Gastrocnemius medialis (tissue), 4 donors: ENCODE data around the gene MELTF.
A peak's percentile ranks its signal among the peaks of the same experiment; 100 is the strongest.

Experiments
- POLR2A ChIP-seq, 2 donors: fragments of 450-650 bp; IDR thresholded peaks; one replicate each; pipeline ENCODE4 v1.6.1; 2017; ENCODE audit warnings: antibody characterized with exemption in 2 of 2, mild to moderate bottlenecking in 2 of 2, moderate library complexity in 2 of 2
- TF ChIP-seq, protein P1 (sequence below), 5 experiments: fragments of 450-650 bp in 3 of 5; fragments of 200-600 bp in 2 of 5; sonication (generic) in 2 of 5; IDR thresholded peaks in 4 of 5; conservative IDR thresholded peaks in 1 of 5; 1 replicate in 4 of 5; 2 replicates in 1 of 5; pipeline ENCODE4 v1.5.1; 2016 to 2019; ENCODE audit warnings: antibody characterized with exemption in 5 of 5, mild to moderate bottlenecking in 3 of 5, moderate library complexity in 3 of 5

DNA sequence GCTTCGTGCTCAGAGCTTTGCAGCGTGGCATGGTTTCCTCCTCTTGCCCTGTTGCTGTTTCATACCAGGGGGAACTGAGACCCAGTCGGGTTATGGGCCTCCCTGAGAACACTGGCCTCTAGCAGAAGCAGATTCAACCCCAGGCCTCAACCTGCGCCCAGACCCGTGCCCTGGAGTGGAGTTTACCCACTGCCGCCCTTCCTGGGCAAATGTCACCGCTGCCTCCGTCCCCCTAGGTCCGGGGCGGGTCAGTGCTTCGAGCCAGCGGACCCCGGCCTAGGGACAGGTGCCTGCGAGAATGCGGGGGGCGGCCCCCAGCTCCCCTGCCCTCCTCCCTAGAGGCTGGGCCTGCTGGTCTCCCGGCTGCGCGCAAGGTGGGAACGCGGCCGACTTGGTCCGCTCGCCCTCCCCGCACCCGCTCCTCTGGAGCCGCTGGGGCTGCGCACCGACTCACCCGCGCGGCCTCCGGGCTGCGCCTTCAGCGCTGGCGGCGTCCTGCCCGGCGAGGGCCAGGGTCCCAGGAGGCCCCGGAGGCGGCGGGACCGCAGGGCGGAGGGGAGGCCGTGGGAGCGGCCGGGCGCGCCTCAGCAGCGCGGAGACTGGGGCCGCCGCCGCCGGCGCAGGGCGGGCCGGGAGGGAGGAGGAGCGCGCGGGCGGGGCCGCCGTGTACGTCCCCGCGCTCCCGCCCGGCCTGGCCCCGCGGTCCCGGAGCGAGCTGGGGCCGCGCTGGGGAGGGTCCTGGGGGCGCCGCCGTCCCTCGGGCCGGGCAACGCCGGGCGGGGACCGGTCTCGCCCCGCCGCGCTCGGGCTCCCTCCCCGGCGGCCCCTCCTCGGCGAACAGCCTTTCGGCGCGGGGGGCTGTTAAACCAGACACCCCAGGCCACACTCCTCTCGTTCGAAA is 61.1 kb downstream of the MELTF start, which contains the start of gene PIGZ:
- TF ChIP-seq, protein P1, sequence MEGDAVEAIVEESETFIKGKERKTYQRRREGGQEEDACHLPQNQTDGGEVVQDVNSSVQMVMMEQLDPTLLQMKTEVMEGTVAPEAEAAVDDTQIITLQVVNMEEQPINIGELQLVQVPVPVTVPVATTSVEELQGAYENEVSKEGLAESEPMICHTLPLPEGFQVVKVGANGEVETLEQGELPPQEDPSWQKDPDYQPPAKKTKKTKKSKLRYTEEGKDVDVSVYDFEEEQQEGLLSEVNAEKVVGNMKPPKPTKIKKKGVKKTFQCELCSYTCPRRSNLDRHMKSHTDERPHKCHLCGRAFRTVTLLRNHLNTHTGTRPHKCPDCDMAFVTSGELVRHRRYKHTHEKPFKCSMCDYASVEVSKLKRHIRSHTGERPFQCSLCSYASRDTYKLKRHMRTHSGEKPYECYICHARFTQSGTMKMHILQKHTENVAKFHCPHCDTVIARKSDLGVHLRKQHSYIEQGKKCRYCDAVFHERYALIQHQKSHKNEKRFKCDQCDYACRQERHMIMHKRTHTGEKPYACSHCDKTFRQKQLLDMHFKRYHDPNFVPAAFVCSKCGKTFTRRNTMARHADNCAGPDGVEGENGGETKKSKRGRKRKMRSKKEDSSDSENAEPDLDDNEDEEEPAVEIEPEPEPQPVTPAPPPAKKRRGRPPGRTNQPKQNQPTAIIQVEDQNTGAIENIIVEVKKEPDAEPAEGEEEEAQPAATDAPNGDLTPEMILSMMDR (IDR thresholded peaks at IDR 0.05 in 4 of 5, conservative IDR thresholded peaks at IDR 0.05 in 1 of 5) = no peak
- peak; percentile 40 to 50 for TF ChIP-seq POLR2A (IDR thresholded peaks at IDR 0.05)
